Measurements from ENCODE around the gene DNAH6.

DNAH6 gene

DNA sequence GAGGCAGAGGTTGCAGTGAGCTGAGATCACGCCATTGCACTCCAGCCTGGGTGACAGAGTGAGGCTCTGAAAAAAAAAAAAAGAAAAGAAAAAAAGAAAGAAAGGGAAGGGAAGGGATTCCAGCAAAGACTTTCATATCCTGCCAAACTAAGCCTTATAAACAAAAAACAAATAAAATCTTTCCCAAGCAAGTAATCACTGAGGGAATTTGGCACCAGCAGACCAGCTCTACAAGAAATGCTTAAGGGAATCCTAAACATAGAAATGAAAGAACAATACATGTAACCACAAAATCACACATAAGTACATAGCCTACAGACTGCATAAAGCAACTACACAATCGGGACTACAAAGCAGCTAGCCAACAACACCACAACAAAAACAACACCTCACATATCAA, 285.5 kb downstream of the DNAH6 start:
- no peak for DNase-seq (ENCODE audit: low read depth)

DNA sequence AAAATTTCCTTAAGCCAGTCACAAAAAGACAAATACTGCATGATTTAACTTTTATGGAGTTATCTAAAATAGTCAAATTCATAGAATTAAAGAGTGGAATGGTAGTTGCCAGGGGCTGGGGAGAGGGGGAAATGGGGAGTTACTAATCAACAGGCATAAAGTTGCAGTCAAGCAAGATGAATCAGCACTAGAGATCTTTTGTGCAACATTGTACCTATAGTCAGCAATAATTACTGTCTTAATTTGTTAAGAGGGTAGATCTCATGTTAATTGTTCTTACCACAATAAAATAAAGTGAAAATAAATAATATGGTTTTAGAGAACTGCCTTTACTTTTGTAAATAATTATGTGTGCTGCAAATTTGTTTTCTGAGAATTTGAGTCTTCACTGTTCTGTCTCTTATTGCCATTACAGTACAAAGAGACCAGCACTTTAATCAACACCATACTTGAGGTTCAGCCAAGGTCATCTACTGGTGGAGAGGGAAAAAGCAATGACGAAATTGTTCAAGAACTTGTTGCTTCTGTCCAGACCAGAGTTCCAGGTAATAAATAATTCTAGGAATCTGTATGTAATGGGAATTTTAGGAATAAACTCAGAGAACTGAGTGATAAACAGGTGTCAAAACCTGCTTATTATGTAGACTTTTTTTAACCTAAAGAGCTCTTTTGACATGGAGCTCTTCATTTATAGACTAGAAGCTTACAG, 289.1 kb downstream of the DNAH6 start:
- no peak for DNase-seq (ENCODE audit: low read depth)

DNA sequence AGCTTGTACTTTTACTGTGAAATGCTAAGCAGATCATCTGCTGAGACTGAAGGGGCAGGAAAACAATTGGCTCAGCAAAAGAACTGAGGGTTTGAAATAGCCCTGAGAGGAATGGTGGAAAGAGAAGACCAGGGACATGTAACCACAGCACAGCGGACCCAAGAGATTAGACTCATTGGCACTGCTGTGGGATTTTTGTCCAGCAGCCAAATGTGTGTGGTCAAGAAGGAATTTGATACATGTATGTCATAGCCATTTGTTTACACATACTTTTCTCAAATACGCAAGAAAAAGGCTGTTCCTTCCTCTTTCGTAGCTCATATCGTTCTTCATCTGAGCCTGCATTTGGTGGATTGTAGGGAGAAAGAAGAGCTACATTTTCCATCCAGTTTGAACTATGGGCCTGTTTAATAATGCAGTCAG, 290.8 kb downstream of the DNAH6 start:
- no peak for DNase-seq (ENCODE audit: low read depth)

DNA sequence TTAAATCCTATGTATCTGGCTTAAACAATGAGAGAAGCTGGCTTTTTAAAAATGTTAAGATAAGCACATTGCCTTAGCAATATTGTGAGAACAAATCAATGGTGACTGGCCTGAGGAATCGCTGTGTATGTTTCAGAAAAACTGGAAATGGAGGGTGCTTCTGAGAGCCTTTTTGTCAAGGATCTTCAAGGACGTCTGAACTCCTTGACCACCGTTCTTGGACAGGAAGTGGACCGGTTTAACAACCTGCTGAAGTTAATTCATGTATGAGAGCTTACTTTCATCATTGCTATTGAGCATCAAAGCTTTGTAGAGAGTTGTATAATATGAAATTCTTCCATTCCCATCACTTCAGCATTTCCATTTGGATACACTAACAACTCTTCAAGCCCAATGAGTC, 292.0 kb downstream of the DNAH6 start:
- DNase-seq (ENCODE audit: low read depth), result no peak

DNA sequence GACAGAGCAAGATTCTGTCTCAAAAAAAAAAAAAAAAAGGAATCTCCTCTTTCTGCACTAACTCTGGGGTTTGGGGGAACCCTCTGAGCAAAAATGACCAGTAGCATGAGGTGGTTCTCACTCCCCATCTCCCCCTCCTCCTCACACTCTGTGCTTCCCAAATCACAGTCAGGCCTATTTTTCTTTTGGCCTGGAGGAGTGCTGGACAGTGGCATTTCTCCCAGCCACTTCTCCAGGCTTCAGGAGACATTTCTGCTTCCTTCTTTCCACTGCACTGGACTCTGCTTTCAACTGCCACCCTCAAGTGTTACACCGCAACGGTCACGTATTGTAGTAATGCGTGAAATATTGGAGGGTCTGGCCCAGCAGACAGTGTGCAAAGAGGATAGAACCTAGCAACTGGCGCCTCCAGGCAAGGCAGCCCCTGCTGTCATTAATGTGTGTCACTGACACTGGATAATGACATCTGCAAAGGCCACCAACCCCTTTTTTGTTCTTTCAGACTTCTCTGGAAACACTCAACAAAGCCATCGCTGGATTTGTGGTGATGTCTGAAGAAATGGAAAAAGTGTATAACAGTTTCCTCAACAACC, 295.6 kb downstream of the DNAH6 start:
- no peak for DNase-seq (ENCODE audit: low read depth)

DNA sequence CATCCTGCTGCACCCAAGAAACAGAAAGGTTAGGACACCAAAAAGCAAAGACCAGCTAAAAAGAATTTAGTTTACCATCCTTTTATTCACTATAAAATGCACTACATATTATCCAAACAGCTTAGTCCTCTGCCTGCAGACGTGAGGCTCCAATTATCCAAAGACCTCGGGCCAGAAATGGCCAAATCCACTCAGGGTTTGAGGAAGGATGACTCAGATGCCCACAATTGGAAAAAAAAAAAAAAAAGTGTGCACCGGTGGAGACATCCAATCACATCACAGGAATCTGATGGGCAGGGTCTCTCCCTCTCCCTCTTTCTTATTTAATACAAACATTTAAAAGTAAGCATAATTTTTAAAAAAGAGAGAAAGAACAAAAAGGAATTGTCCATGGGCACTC, 298.8 kb downstream of the DNAH6 start:
- DNase-seq (ENCODE audit: low read depth), result no peak

DNA sequence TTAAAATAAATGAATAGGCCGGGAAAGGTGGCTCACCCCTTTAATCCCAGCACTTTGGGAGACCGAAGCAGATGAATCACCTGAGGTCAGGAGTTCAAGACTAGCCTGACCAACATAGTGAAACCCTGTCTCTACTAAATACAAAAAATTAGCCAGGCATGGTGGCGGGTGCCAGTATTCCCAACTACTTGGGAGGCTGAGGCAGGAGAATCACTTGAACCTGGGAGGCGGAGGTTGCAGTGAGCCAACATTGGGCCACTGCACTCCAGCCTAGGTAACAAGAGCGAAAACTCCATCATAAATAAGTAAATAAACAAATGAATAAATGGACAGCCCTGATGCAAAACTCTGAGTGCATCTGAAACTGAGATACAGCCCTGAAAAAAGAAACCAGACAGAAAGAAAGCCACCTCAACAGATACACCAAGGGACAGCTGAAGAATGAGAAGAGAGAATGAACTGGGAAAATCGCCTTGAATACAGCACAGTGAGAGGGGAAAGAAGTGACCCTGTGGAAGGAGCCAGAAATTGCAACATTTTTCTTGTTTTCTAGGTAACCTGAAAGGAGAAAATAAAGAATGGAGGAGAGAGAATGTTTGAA, 300.2 kb downstream of the DNAH6 start:
- DNase-seq (ENCODE audit: low read depth), result no peak

DNA sequence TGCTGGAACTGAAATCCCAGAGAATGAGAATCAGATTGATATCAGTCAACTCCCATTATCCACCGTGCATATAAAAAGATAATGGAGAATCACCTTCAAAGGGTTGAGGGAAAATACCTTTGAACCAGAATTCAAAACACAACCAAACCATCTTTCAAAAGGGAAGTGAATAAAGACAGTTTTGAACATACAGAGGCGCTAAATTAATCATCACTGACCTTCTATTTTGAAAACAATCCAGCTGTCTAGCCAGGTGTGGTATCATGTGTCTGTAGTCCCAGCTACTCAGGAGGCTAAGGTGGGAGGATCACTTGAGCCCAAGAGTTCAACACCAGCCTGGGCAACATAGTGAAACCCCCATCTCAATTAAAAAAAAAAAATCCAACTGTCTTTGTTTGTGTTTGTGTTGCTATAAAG, 300.9 kb downstream of the DNAH6 start:
- DNase-seq (ENCODE audit: low read depth), result no peak

DNA sequence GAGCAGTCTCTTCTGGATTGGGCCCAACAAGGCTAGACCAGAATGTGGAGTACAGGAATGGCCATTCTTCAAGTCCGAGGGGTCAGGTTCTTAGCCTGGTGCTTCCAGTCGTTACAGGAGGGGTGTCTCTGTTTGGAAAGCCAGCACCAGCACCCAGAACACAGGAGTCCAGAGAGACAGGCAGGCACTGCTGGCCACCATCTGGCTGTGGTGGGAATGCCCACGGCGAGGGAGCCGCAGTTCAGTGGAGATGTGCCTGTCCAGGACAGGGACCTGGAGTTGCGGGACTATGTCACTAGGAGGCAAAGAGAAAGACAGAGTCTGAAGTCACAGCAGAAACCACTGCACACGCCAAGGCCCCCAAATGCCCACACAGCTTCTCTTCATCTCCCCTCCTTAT, 305.5 kb downstream of the DNAH6 start:
- no peak for DNase-seq (ENCODE audit: low read depth)

DNA sequence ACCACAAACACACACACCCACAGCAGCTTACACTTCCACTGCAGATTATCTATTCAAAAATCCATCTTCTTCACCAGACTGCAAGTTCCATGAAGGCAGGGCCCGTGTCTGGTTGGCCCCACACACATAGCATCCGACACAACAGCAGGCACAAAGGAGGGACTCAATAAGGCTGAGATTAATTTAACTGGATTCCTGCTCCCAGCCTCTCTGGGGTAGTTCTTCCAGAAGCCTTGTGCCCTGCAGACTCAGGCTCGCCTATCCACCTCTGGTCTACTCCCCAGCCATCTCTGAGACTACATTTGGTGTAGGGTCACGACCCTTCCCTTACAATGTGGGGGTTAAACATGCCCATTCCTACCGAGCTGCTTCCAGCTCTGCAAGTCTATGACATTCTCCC, 306.9 kb downstream of the DNAH6 start:
- DNase-seq (ENCODE audit: low read depth), result no peak

DNA sequence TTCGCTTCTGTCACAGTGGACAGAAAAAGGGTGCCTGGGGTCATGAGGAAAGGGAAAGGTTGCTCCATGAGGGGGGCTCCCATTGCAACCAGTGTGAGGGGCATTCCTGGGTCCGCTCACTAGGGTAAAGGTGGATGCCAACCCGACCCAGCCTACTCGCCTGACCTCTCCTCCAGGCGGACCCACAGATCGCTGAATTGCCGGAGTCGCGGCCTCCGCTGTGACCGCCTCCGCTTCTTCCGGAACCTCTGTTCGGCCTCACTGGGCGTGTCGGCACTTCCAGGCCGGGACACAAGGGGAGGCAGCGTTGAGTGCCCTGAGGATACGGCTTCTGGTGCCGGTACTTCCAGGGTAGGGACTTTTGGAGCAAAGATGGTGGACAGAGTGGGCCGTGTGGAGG, 307.5 kb downstream of the DNAH6 start:
- no peak for DNase-seq (ENCODE audit: low read depth)

DNA sequence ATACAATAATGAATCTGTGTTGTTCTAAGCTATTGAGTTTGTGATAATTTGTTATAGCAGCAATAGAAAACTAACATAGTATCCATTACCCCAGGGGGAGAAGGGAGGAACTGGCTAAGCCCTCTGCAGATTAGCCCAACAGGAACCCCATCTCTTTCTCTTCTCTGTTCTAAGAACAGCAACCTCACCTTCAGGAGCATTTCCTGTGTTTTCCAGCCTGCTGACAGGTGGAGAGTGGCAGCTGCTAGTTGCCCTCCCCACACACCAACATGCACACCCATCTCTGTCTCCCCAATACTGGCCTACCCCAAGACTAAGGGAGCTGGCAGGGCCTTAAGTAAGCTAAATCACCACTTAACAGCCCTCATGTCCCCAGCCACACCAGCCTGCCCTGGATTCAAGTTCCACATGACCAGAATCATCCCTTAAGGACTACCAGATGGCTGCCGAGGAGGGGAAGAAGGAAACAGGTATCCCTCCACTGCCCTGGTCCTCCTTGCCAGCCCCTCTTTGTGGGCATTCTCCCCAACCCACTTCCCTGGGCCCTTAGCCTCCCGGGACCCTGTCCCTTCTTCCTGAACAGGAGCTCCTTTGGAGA, 311.8 kb downstream of the DNAH6 start:
- no peak for DNase-seq (ENCODE audit: low read depth)

DNA sequence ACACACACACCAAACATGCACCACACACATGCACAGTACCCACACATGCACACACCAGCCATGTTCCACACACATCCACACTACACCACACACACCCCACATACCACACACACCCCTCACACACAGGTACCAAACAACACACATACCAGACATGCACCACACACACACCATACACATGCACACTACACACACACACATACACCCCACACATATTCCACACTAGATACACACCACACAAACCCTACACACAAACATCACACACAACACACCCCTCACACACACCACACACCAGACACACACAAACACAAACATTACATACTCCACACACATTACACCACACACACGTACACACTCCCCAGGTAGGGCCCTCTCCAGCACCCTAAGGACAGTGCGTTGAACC, 313.4 kb downstream of the DNAH6 start:
- no peak for DNase-seq (ENCODE audit: low read depth)

DNA sequence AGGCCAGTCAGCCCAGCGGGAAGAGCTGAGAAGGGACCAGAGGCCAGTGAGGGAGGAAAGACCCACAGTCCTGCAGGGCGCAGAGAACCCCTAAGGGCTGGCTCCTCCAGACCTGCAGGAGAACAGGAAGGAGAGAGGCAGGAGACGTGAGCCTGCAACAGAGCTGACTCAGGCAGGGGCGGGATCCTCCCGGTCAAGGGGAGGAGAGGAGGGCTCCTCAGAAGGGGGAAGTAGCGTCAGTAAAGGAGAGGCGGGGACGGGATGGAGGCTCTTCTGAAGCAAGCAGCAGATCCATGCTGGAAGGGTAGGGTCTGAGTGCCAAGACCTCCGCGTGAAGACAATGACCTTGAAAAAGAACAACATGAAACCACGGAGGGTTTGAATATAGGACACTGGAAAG, 313.8 kb downstream of the DNAH6 start:
- DNase-seq (ENCODE audit: low read depth), result no peak

DNA sequence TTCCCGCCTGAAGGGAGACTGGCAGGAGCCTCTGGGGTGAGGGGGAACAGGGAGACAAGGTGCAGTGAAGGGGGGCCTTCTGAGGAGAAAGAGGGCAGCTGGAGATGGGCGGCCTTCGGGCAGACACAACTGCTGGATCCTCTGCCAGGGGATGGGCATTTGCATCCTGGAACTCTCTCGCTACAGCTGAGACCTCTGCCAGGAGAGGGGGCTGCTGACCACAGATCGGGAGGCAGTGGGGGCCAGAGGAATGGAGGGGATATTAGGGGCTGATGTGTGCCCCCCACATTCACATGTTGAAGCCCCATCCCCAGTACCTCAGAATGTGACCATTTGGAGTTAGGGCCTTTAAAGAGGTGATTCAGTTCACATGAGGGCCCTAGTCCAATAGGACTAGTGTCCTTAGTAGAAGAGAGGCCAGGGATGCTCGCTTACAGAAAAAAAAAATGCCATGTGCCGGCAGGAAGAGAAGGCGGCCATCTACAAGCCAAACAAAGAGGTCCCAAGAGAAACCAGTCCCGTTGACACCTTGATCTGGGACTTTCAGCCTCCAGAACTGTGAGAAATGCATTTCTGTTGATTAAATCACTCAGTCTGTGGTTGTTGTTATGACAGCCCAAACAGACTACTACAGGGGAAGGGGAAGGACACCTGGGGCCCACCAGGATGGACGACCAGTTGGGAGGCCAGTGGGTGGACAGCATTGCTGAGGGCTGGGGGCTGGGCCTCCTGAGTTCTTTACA, 314.6 kb downstream of the DNAH6 start:
- DNase-seq (ENCODE audit: low read depth), result no peak

DNA sequence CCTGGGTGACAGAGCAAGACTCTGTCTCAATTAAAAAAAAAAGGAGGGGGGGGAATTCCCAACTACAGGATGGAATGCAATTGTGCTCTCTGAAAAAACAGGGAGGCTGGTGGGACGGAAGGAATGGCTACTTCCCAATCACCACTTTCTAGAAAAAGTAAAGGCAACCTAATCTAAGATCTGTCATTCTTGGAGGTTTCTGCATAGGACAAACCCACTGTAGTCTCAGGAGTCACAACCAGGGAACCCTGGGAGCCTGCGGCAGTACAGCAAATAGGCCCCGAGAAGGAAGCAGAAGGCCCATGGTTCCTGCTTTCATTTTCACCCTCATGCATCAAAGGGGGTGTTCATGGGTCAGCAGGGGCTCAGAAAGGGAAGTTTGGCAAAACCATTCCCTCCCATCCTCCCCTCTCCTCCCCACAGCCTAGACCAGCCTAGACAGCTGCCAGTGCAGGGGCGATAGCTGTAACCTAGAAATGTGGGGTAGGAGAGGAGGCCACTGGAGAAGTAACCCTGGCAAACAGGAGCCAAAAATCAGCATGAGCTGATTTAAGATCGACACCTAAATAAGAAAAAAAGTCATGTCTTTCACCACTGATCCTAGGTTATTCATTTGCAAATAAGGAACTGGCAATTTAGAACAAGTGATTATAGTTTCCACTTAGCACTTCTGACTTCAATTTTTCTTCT, 316.6 kb downstream of the DNAH6 start:
- DNase-seq (ENCODE audit: low read depth), result no peak

DNA sequence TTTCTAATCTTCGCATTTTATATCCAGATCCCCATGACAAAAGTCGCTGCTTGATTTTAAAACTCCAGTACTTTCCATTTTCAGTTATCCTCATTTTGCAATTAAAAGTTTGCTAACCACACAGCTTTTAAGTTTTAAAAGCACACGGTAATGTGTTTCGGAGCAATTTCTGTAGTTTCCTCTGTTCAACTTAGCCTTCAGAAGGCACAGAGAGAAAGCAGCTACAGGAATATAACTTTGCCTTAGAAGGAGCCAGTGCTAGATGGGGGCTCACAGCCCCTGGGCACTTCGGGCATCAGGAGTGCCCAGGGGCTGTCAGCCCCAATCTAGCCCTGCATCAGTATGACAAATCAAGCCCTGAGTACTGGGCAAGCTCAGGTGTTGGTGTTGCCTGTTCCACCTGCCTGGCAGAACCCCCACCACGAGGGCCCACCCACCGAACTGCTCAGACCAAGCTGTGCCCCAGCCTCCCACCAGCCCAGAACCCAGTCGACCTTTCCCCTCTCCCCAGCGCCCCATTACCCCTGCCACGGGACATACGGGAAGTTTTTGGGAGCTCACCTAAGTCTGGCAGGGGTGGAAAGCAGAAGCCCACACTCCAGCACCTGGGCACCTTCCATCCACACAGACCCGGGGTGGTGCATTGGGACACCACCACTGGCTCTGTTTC, 317.3 kb downstream of the DNAH6 start:
- no peak for DNase-seq (ENCODE audit: low read depth)

DNA sequence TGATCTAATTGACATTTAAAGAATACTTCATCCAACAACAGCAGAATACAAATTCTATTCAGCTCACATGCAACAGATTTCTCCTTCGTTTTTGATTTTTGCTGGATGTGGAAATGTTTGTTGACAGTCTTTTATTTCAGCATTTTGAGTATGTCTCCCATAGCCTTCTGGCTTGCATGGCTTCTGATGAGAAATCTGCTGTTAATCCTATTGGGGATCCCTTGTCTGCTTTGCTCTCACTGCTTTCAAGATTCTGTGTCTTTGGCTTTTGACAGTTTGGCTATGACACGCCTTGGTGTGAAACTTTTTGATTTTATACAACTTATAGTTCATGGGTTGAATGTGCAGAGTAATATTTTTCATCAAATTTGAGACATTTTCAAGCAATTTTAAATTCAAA, 319.9 kb downstream of the DNAH6 start:
- no peak for DNase-seq (ENCODE audit: low read depth)

DNA sequence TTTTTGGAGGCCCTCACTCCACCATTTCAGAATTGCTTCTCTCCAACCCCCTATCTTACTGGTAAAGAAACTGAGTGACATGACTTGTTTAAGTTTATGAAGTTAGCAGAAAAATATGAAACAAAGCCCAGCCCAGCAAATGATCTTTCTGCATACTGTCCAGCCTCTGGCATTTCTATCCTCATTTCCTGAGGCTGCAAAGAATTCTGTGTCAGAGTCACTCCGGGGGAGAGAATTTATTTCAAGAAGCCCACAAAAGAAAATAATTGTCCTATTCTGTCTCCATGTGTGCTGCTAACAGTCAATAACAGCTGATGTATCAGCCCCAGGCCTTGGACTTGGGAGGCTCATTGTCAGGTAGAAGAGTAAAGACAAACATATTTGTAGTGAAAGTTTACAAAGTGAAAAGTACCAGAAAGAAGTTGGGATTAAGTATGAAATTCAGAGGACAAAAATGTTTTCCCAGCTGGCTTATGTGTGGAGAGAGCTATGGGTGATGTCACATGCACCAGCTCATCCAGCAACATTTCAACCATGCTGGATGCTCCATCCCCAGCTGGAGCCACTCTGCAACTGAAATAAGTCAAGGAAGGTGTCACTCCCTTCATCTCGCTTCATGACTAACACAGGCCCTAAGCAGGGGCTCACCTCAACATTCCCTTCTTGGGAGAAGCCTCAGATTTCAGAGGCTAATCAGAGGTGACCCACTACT, 322.3 kb downstream of the DNAH6 start:
- DNase-seq (ENCODE audit: low read depth), result no peak

DNA sequence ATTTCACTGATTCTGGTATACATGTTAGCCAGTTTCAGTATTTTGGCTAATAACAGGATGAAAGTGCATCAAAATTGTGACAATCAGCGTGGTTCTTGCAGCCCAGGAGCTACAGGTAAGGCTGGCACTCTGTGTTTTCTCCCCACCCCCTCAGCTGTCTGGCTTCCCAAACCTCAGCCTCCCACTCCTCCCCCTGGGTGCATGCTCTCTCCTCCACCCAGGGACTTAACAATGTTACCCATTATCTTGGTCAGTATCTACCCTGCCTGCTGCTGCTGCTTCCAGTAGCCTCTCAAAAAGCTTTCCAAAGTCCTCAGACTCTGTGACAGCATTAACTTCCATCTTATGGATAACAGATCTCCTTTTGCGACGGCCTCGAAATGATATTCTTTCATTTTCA, 323.6 kb downstream of the DNAH6 start:
- DNase-seq (ENCODE audit: low read depth), result no peak

DNA sequence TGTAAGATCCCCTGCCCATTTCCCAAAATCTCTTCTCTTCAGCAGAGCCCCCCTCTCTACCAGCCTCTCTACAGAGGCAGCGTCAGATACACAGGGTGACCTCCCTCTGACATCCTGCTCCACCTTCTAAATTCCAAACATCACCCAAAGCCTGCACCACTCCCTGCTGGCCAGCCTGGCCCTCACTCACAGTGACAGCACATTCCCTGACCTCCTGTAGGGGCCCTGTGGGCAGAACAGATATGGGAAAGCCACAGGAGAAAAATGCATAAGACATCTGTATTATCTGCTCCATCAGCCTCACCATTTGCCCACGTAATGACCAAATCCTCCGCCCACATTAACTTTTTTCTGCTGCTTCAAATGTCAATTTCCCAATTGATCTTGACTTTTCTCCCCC, 324.0 kb downstream of the DNAH6 start:
- no peak for DNase-seq (ENCODE audit: low read depth)

Measured in stimulated activated CD8-positive, alpha-beta memory T cell treated with anti-CD3 and anti-CD28 coated beads, Interleukin-7, amount 100 ng/mL, for 24 hours (primary cell).